Stimulated activated CD4-positive, alpha-beta T cell treated with anti-CD3 and anti-CD28 coated beads, TNF-alpha, amount 100 ng/mL, for 4 hours (primary cell): ENCODE data around the gene PERCC1.

ENCODE experiments used
- DNase-seq, 3 experiments: peaks; one replicate each; pipeline ENCODE4 v3.0.0-alpha.2; 2020; ENCODE audit warnings: low read depth in 3 of 3

PERCC1 gene

GRCh38 chr16:1450218-1450617 lies 19.3 kb downstream of the PERCC1 start:
- no peak for DNase-seq

GRCh38 chr16:1450841-1451240 lies 20.0 kb downstream of the PERCC1 start:
- no peak for DNase-seq

GRCh38 chr16:1451702-1452392 lies 21.0 kb downstream of the PERCC1 start:
- no peak for DNase-seq

- no peak for DNase-seq
Observed at GRCh38 chr16:1452530-1452929, 21.7 kb downstream of the PERCC1 start.

GRCh38 chr16:1453316-1453715 lies 22.4 kb downstream of the PERCC1 start:
- no peak for DNase-seq

GRCh38 chr16:1454561-1454960 lies 23.7 kb downstream of the PERCC1 start:
- no peak for DNase-seq

- no peak for DNase-seq
Observed at GRCh38 chr16:1455190-1456171, 24.6 kb downstream of the PERCC1 start.

GRCh38 chr16:1456951-1457350 lies 26.1 kb downstream of the PERCC1 start:
- DNase-seq: no peak

- no peak for DNase-seq
Observed at GRCh38 chr16:1457489-1458245, 26.8 kb downstream of the PERCC1 start.

GRCh38 chr16:1458336-1458976 lies 27.6 kb downstream of the PERCC1 start:
- no peak for DNase-seq

GRCh38 chr16:1458977-1459341 lies 28.1 kb downstream of the PERCC1 start:
- DNase-seq: no peak

GRCh38 chr16:1459967-1460366 lies 29.1 kb downstream of the PERCC1 start:
- no peak for DNase-seq

GRCh38 chr16:1460602-1461138 lies 29.8 kb downstream of the PERCC1 start:
- DNase-seq: no peak

- no peak for DNase-seq
Observed at GRCh38 chr16:1461146-1461545, 30.3 kb downstream of the PERCC1 start.

- no peak for DNase-seq
Observed at GRCh38 chr16:1464196-1464893, 33.5 kb downstream of the PERCC1 start.

GRCh38 chr16:1464894-1465566 lies 34.2 kb downstream of the PERCC1 start:
- DNase-seq: no peak

- DNase-seq: no peak
Observed at GRCh38 chr16:1465567-1465915, 34.7 kb downstream of the PERCC1 start.

GRCh38 chr16:1466054-1466453 lies 35.2 kb downstream of the PERCC1 start:
- no peak for DNase-seq

- DNase-seq: no peak
Observed at GRCh38 chr16:1466968-1467521, 36.2 kb downstream of the PERCC1 start.

GRCh38 chr16:1468426-1468810 lies 37.5 kb downstream of the PERCC1 start:
- DNase-seq: no peak
